Adrenal gland (tissue), 12 donors: ENCODE data around the gene CNTNAP2. TPM values are rescaled to one million over a fixed set of nuclear protein-coding genes. Genes with fewer than 3 reads are reported as not detected.

Experiments used
- DNase-seq, 7 donors: peaks; one replicate each; pipeline ENCODE4 v3.0.0-alpha.2; 2019 to 2020
- H3K27ac ChIP-seq, 5 donors: fragments of 200-600 bp; sonication (generic) in 4 of 5; 1 replicate in 3 of 5; 2 replicates in 2 of 5; pipeline versions ENCODE4 v1.5.1 to v1.8.0; 2016 to 2020; ENCODE audit warnings: mild to moderate bottlenecking in 1 of 5
- H3K27me3 ChIP-seq: fragments of 200-600 bp; 2 replicates; pipeline ENCODE4 v1.8.0; 2021
- H3K36me3 ChIP-seq, 2 donors: fragments of 200-600 bp; replicated peaks in 1 of 2; 1 replicate in 1 of 2; 2 replicates in 1 of 2; pipeline versions ENCODE4 v1.5.1 to v1.8.0; 2018 to 2022
- H3K4me1 ChIP-seq, 2 donors: fragments of 200-600 bp; replicated peaks in 1 of 2; 1 replicate in 1 of 2; 2 replicates in 1 of 2; pipeline versions ENCODE4 v1.5.1 to v1.8.0; 2018 to 2021
- H3K4me3 ChIP-seq, 4 donors: fragments of 200-600 bp; sonication (generic) in 3 of 4; one replicate each; pipeline ENCODE4 v1.5.1; 2016 to 2018
- H3K9me3 ChIP-seq, 3 donors: fragments of 200-600 bp; sonication (generic) in 1 of 3; replicated peaks in 1 of 3; 1 replicate in 2 of 3; 2 replicates in 1 of 3; pipeline versions ENCODE4 v1.5.1 to v1.8.0; 2016 to 2021
- POLR2A ChIP-seq, 2 donors: fragments of 450-650 bp; IDR thresholded peaks; one replicate each; pipeline ENCODE4 v1.6.1; 2017; ENCODE audit warnings: antibody characterized with exemption in 2 of 2, mild to moderate bottlenecking in 2 of 2, moderate library complexity in 1 of 2
- WGBS, 4 donors: extraction: QIAGEN DNeasy Blood & Tissue Kit in 2 of 4; methylation state at CpG; one replicate each; pipeline versions ENCODE4 v1.1.5 to v1.1.7; 2013 to 2017; 5-methylcytosine and 5-hydroxymethylcytosine counted together
- intact Hi-C, 2 donors: fragments of 100-400 bp; cut with DNase I; formaldehyde crosslinking; loops; one replicate each; pipeline versions ENCODE4 v1.14.1 to v1.15.0; 2022 to 2023
- polyA plus RNA-seq, 3 donors: library from polyadenylated mRNA; stranded (reverse); fragments of 200-250 nt in 2 of 3; fragments of 350-450 nt in 1 of 3; fragmentation: Illumina TruSeq in 1 of 3; extraction: RNeasy Lipid Tissue Mini Kit (QIAGEN cat#74804) in 1 of 3; gene quantifications; one replicate each; pipeline ENCODE4 v1.2.3, GENCODE V29; 2013 to 2014
- total RNA-seq, 9 donors: library from RNA; depleted of rRNA in 4 of 9; stranded (reverse); fragments of >200 nt in 4 of 9; fragments of 120-200 nt in 1 of 9; fragmentation: NEBNext Ultra II Directional in 1 of 9; extraction: Animal tissue kit (Norgen Biotek cat#: 25700) in 1 of 9; gene quantifications; one replicate each; pipeline versions ENCODE4 v1.1.0 to v1.2.4, GENCODE V29; 2013 to 2023
- TF ChIP-seq, protein P1 (sequence below), 6 experiments: fragments of 450-650 bp in 4 of 6; fragments of 200-600 bp in 2 of 6; sonication (generic) in 1 of 6; IDR thresholded peaks; 1 replicate in 5 of 6; 2 replicates in 1 of 6; pipeline versions ENCODE4 v1.5.1 to v1.8.0; 2016 to 2021; ENCODE audit warnings: antibody characterized with exemption in 6 of 6, mild to moderate bottlenecking in 2 of 6, moderate library complexity in 1 of 6
- donor health status: healthy with polysubstance abuse.
- donor health status: Bipolar disorder and iron deficiency.
- donor health status: DM: yes; HTN: yes; CAD: no.
- donor health status: DM: no; HTN: no; CAD: no.
- donor health status: DM: no; HTN: no; CAD: no.
- donor health status: DM: yes; HTN: yes; CAD: no.

Gene CNTNAP2
- total and polyA plus RNA-seq, 12 donors = 0.14 to 6.3 (median 1.8) TPM; not detected in 2

DNA sequence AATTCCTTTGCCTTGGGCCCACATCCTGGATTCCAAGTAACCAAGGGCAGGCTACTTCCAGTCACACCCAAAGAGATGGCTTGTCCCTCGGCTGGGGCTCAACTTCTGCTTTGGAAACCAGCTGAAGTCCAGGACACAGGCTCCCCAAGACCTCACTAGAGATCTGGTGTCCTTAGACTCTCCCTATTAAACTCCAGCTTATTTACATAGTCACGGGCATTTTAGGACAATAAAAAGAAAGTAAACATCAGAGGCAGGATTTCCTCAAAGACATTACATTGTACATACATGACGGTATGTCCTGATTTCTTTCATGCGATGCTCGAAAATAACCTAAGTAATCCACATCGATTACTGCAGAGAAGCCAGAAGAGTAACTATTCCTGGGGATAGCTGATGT, 2012.4 kb downstream of the CNTNAP2 start:
- intact Hi-C loops = no loop called here
- no peak overlapping the region for H3K27ac ChIP-seq
- WGBS, 4 donors = 79 to 91% (median 85%) methylated on average over 6 of the region's 6 CpGs
- H3K9me3 ChIP-seq = no peaks in the 10 kb centered on the region
- no peak overlapping the region for H3K4me3 ChIP-seq
- DNase-seq = no peak
- TF ChIP-seq POLR2A (IDR thresholded peaks at IDR 0.05) = no peak
- TF ChIP-seq, protein P1, sequence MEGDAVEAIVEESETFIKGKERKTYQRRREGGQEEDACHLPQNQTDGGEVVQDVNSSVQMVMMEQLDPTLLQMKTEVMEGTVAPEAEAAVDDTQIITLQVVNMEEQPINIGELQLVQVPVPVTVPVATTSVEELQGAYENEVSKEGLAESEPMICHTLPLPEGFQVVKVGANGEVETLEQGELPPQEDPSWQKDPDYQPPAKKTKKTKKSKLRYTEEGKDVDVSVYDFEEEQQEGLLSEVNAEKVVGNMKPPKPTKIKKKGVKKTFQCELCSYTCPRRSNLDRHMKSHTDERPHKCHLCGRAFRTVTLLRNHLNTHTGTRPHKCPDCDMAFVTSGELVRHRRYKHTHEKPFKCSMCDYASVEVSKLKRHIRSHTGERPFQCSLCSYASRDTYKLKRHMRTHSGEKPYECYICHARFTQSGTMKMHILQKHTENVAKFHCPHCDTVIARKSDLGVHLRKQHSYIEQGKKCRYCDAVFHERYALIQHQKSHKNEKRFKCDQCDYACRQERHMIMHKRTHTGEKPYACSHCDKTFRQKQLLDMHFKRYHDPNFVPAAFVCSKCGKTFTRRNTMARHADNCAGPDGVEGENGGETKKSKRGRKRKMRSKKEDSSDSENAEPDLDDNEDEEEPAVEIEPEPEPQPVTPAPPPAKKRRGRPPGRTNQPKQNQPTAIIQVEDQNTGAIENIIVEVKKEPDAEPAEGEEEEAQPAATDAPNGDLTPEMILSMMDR (IDR thresholded peaks at IDR 0.05) = no peak
- H3K36me3 ChIP-seq = no peaks in the 10 kb centered on the region
- H3K27me3 ChIP-seq = no peaks in the 10 kb centered on the region
- no peaks in the 10 kb centered on the region for H3K4me1 ChIP-seq

DNA sequence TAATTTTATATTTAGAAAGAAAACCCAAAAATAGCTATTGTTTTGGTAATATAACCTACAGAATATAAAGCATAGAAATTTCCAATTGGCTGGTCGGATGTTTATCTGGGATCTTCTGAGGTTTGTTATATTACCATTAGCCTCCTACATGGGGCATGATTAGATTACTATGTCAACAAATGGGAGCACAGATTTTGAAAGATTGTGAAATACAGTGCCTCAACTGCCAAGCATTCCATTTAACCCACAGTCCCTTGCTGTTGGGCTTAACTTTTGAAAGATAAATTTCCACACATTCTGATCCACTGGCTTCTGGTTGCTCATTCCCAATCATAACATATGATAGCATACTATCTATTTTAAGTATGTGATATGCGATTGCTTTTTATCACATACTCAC, 2018.5 kb downstream of the CNTNAP2 start:
- H3K9me3 ChIP-seq = no peaks in the 10 kb centered on the region
- WGBS, 4 donors = 64 to 72% (median 69%) methylated on average over 2 of the region's 2 CpGs
- no peaks in the 10 kb centered on the region for H3K4me1 ChIP-seq
- no peak for TF ChIP-seq POLR2A (IDR thresholded peaks at IDR 0.05)
- TF ChIP-seq, protein P1 (IDR thresholded peaks at IDR 0.05) = no peak
- intact Hi-C loops = no loop called here
- no peaks in the 10 kb centered on the region for H3K36me3 ChIP-seq
- no peak overlapping the region for H3K27ac ChIP-seq
- H3K27me3 ChIP-seq = no peaks in the 10 kb centered on the region
- no peak overlapping the region for H3K4me3 ChIP-seq
- DNase-seq = no peak

DNA sequence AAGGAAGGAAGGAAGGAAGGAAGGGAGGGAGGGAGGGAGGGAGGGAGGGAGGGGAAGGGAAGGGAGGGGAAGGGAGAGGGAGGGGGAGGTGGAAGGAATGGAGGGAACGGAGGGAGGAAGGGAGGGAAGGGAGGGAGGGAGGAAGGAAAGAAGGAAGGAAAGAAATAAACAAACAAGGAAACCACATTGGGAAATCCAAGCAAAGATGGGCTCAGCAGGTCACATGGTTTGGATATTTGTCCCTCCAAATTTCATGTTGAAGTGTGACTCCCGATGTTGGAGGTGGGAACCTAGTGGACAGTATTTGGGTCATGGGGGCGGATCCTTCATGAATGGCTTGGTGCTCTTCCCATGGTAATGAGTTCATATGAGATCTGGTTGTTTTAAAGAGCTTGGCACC, 2019.4 kb downstream of the CNTNAP2 start:
- 75 to 85% (median 81%) methylated on average over 3 of the region's 3 CpGs for WGBS, 4 donors
- TF ChIP-seq, protein P1 (IDR thresholded peaks at IDR 0.05) = no peak
- no peak for TF ChIP-seq POLR2A (IDR thresholded peaks at IDR 0.05)
- no peak overlapping the region for H3K27ac ChIP-seq
- H3K9me3 ChIP-seq = no peaks in the 10 kb centered on the region
- no peak for DNase-seq
- no peaks in the 10 kb centered on the region for H3K27me3 ChIP-seq
- intact Hi-C loops = no loop called here
- H3K4me1 ChIP-seq = no peaks in the 10 kb centered on the region
- H3K36me3 ChIP-seq = no peaks in the 10 kb centered on the region
- H3K4me3 ChIP-seq = no peak overlapping the region

DNA sequence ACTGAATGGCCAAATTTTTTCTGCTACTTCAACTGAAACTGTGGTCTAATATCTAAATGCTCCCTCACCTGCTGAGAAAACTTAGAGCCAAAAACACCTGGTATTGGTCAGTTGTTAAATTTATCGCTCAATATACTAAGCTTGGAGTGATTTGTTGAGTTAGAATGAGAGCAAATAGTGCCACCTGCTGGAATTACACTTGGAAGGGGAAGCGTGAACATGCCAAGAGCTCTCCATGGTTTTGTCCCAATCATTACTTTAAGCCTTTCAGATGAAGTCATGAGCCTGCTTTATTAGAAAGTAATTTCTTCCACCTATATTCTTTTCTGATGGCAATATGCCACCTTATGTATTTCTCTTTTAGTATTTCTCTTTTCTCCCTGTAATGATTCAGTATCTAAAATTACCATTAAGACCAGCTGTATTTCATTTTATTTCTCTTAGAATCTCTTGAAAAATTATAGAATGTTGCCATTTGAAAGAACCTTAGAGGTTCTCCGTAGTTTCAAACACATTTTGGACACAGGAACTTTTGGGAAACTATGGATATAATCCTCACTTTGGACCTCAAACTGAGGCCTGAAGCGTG, 2026.2 kb downstream of the CNTNAP2 start:
- no peaks in the 10 kb centered on the region for H3K9me3 ChIP-seq
- peak in 6 of 7 donors; percentile 20 to 53 (median 26) for DNase-seq
- TF ChIP-seq, protein P1 (IDR thresholded peaks at IDR 0.05) = peak; percentile 35 to 61 (median 42)
- no peak for TF ChIP-seq POLR2A (IDR thresholded peaks at IDR 0.05)
- no peak overlapping the region for H3K27ac ChIP-seq
- no peaks in the 10 kb centered on the region for H3K36me3 ChIP-seq
- WGBS, 4 donors = 43 to 52% (median 46%) methylated on average over 4 of the region's 4 CpGs
- no peaks in the 10 kb centered on the region for H3K27me3 ChIP-seq
- no peaks in the 10 kb centered on the region for H3K4me1 ChIP-seq
- intact Hi-C loops = loop anchor here in 1 of 2 donors (10.0 kb wide), 1 partner anchor 102 kb away; no protein-coding TSS in a partner anchor
- H3K4me3 ChIP-seq = no peak overlapping the region
